ENCODE measurements around the gene HRH1. TPM values are rescaled to one million over a fixed set of nuclear protein-coding genes. Genes with fewer than 3 reads are reported as not detected.
A peak's percentile ranks its signal among the peaks of the same experiment; 100 is the strongest.

The HRH1 gene
- total and polyA plus RNA-seq, 2 donors (not counting 3 experiments of a cell fraction or from before 2014, with no cell fraction given) = 16.2 to 21.2 TPM

DNA sequence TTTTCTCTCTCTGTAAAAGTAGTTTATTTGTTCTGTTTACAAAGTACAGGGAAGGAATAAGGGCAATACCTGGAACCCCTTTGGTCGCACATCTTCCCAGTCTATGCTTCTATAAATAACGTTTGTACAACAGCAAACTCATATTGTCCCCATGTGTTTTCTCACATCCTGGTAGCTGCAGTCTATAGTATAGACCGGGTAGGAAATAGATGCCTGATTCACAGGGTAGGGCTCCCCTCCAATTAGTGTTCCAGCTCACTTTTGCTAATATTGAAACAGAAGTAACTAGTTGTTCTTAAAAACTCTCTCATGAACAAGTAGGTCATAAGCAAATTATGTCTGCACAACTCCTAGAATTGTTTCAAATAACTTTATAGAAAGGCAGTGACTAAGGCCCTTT lies 135.6 kb downstream of the HRH1 start:
- Histone ChIP-seq H3K4me3 (replicated peaks in 1 of 3; ENCODE audit: insufficient read depth in 1 of 3, low read depth in 1 of 3, low read length in 3 of 3) (no peak overlapping the region), H3K4me2 (ENCODE audit: insufficient read depth, low read length) (peak overlapping the region; percentile 89), H3K27me3 (ENCODE audit: control insufficient read depth in 2 of 2, insufficient read depth in 2 of 2, low read length in 2 of 2) (no peaks in the 10 kb centered on the region), H3K79me2 (ENCODE audit: control insufficient read depth, insufficient read depth, low read length) (peaks cover 30% of the 10 kb centered on the region), H3K36me3 (ENCODE audit: control insufficient read depth in 2 of 2, extremely low read depth in 1 of 2, insufficient read depth in 2 of 2, low read length in 2 of 2) (no peaks in the 10 kb centered on the region), H3K9me1 (replicated peaks; ENCODE audit: control insufficient read depth, extremely low read depth, insufficient read depth, low read length) (no peaks in the 10 kb centered on the region), H3K27ac (ENCODE audit: insufficient read depth, low read depth, low read length) (peak overlapping the region; percentile 98), H3K9me3 (replicated peaks; ENCODE audit: control insufficient read depth, insufficient read depth, low read length) (no peaks in the 10 kb centered on the region), H4K20me1 (replicated peaks; ENCODE audit: control insufficient read depth, extremely low read depth, insufficient read depth, low read length) (no peaks in the 10 kb centered on the region), H3K4me1 (ENCODE audit: control insufficient read depth, extremely low read depth, insufficient read depth, low read length) (peaks cover 50% of the 10 kb centered on the region), H3K9ac (replicated peaks; ENCODE audit: extremely low read depth, insufficient read depth, low read length) (peak overlapping the region; percentile 90), H2AFZ (ENCODE audit: low read depth, low read length) (no peak overlapping the region)
- TF ChIP-seq GATA2 (IDR thresholded peaks at IDR 0.05; ENCODE audit: insufficient read depth, insufficient read length, low read depth, low read length) (no peak), POLR2A (IDR thresholded peaks at IDR 0.05; ENCODE audit: low read depth, low read length) (no peak), POLR2AphosphoS5 (IDR thresholded peaks at IDR 0.05; ENCODE audit: insufficient read depth, low read depth, low read length) (no peak), EZH2 (IDR thresholded peaks at IDR 0.05; ENCODE audit: borderline replicate concordance, low read depth, low read length, severe bottlenecking) (no peak), FOS (IDR thresholded peaks at IDR 0.05; ENCODE audit: borderline replicate concordance, insufficient read depth, low read length) (no peak), MYC (IDR thresholded peaks at IDR 0.05; ENCODE audit: low read depth, low read length) (no peak), JUN (IDR thresholded peaks at IDR 0.05; ENCODE audit: borderline replicate concordance, insufficient read depth, insufficient read length, low read depth) (no peak)
- TF ChIP-seq, protein P1, sequence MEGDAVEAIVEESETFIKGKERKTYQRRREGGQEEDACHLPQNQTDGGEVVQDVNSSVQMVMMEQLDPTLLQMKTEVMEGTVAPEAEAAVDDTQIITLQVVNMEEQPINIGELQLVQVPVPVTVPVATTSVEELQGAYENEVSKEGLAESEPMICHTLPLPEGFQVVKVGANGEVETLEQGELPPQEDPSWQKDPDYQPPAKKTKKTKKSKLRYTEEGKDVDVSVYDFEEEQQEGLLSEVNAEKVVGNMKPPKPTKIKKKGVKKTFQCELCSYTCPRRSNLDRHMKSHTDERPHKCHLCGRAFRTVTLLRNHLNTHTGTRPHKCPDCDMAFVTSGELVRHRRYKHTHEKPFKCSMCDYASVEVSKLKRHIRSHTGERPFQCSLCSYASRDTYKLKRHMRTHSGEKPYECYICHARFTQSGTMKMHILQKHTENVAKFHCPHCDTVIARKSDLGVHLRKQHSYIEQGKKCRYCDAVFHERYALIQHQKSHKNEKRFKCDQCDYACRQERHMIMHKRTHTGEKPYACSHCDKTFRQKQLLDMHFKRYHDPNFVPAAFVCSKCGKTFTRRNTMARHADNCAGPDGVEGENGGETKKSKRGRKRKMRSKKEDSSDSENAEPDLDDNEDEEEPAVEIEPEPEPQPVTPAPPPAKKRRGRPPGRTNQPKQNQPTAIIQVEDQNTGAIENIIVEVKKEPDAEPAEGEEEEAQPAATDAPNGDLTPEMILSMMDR (IDR thresholded peaks at IDR 0.05; ENCODE audit: extremely low read depth in 1 of 2, insufficient read depth in 1 of 2, low read depth in 1 of 2, low read length in 2 of 2) = no peak
- TF ChIP-seq, protein P2, sequence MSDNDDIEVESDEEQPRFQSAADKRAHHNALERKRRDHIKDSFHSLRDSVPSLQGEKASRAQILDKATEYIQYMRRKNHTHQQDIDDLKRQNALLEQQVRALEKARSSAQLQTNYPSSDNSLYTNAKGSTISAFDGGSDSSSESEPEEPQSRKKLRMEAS (IDR thresholded peaks at IDR 0.05; ENCODE audit: insufficient read depth, insufficient read length) = no peak
- ChIA-PET POLR2A (interaction anchor here (1.9 kb wide), 1 partner anchor 17 kb away, joined by 18 read pairs; the partner anchor contains the start of gene ATG7), CTCF (interaction anchor here (1.2 to 3.8 kb wide), 7 partner anchors 12 to 135 kb away, joined by 3 to 35 read pairs (median 8); partner anchors contain the start of gene ATG7)
- DNase-seq (ENCODE audit: low read depth, low spot score) (peak; percentile 21), FAIRE-seq (no peak)
- no TSS peak for BruUV-seq (replicated peaks)
- dilution Hi-C loops (cut with MboI; ENCODE audit: extremely low pct_ligation_motif_present, low sequenced_read_pairs) = no loop called here
- intact Hi-C loops (cut with micrococcal nuclease) = loop anchor here (1.0 to 2.0 kb wide), 4 partner anchors 17 to 52 kb away; partner anchors contain the start of gene ATG7
